ENCODE results near the gene CSNK2A3.

DNA sequence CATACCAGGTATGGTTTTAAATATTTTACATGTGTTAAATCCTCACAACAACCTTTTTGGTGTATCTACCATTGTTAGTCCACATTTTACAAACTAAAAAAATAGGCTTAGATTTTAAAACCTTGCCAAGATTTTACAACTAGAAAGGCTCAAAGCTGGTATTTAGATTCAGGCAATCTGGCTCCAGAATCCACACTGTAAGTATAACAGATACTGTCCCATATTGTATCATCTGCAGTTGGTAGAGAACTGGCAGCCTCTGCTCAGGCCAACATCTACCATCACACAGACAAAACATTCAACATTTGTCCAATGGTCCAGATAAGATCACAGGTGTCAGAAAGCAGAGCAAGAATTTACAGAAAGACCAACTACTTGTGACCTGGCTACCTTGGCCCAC lies 30.9 kb downstream of the CSNK2A3 start:
- TF ChIP-seq, protein P1, sequence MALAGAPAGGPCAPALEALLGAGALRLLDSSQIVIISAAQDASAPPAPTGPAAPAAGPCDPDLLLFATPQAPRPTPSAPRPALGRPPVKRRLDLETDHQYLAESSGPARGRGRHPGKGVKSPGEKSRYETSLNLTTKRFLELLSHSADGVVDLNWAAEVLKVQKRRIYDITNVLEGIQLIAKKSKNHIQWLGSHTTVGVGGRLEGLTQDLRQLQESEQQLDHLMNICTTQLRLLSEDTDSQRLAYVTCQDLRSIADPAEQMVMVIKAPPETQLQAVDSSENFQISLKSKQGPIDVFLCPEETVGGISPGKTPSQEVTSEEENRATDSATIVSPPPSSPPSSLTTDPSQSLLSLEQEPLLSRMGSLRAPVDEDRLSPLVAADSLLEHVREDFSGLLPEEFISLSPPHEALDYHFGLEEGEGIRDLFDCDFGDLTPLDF (CRISPR knock-in tag; IDR thresholded peaks at IDR 0.05) = no peak
- no peak for TF ChIP-seq CTCF (IDR thresholded peaks at IDR 0.05)
- TF ChIP-seq FOXP1 (CRISPR knock-in tag; IDR thresholded peaks at IDR 0.05; ENCODE audit: borderline replicate concordance) = no peak
- TF ChIP-seq USF1 (CRISPR knock-in tag; IDR thresholded peaks at IDR 0.05) = no peak
- no peak for TF ChIP-seq NR1H2 (CRISPR knock-in tag; IDR thresholded peaks at IDR 0.05)
- TF ChIP-seq ZNF138 (CRISPR knock-in tag; conservative IDR thresholded peaks at IDR 0.05) = no peak
- TF ChIP-seq ELF4 (CRISPR knock-in tag; IDR thresholded peaks at IDR 0.05; ENCODE audit: low read depth) = no peak
- TF ChIP-seq ATF2 (CRISPR knock-in tag; IDR thresholded peaks at IDR 0.05; ENCODE audit: borderline replicate concordance, low read depth) = no peak
- TF ChIP-seq, protein P2, sequence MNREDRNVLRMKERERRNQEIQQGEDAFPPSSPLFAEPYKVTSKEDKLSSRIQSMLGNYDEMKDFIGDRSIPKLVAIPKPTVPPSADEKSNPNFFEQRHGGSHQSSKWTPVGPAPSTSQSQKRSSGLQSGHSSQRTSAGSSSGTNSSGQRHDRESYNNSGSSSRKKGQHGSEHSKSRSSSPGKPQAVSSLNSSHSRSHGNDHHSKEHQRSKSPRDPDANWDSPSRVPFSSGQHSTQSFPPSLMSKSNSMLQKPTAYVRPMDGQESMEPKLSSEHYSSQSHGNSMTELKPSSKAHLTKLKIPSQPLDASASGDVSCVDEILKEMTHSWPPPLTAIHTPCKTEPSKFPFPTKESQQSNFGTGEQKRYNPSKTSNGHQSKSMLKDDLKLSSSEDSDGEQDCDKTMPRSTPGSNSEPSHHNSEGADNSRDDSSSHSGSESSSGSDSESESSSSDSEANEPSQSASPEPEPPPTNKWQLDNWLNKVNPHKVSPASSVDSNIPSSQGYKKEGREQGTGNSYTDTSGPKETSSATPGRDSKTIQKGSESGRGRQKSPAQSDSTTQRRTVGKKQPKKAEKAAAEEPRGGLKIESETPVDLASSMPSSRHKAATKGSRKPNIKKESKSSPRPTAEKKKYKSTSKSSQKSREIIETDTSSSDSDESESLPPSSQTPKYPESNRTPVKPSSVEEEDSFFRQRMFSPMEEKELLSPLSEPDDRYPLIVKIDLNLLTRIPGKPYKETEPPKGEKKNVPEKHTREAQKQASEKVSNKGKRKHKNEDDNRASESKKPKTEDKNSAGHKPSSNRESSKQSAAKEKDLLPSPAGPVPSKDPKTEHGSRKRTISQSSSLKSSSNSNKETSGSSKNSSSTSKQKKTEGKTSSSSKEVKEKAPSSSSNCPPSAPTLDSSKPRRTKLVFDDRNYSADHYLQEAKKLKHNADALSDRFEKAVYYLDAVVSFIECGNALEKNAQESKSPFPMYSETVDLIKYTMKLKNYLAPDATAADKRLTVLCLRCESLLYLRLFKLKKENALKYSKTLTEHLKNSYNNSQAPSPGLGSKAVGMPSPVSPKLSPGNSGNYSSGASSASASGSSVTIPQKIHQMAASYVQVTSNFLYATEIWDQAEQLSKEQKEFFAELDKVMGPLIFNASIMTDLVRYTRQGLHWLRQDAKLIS (CRISPR knock-in tag; IDR thresholded peaks at IDR 0.05; ENCODE audit: borderline replicate concordance) = no peak
- TF ChIP-seq KAT7 (CRISPR knock-in tag; IDR thresholded peaks at IDR 0.05; ENCODE audit: borderline replicate concordance) = no peak
